Measurements from ENCODE around the gene LY86. TPM values are rescaled to one million over a fixed set of nuclear protein-coding genes. Genes with fewer than 3 reads are reported as not detected.

The LY86 gene
- 1.2 TPM for total RNA-seq
- long read RNA-seq: 0 reads

DNA sequence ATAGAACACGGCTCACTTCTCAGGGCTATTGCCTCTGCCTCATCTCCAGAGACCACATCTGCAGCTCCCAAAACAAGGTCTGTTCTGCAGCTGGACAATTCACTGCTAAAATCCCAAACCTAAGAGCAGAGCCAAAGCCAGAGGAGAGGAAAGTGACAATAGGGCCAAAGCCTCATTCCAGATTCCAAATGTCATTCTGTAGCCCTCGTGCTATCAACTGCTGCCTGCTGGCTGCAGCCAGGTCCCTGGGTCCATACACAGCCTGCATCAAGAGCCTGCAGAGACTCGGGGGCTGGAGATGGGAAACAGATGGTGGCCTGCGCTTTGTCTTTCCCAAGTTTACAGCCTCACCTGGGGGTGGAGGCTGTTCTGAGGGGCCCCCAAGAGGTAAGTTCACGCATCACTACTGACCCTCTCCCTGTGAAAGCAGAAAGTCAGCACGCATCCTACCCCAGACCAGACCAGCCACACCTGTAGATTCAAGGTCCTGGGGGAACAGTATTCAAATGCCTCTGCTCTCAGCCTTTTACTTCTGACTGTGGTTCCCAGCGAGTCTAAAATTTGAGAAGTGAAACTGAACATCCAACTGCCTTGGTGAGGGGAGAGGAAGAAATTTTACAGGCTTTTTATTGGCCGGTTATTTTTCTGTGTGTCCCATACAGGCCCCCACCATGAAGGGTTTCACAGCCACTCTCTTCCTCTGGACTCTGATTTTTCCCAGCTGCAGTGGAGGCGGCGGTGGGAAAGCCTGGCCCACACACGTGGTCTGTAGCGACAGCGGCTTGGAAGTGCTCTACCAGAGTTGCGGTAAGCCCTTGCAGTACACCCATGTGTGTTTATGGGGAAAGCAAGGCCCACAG lies at the start of gene LY86:
Gene LY86 (plus strand): TSS at position 657 of the 860 bp plus-strand sequence. CDS start 15 bp downstream, at position 672.
- Histone ChIP-seq H3K27me3 (ENCODE audit: low read depth) (no peaks in the 10 kb centered on the region), H3K4me3 (peak within 1 kb of the TSS; percentile 33), H3K36me3 (no peaks in the 10 kb centered on the region), H3K9me3 (replicated peaks) (no peaks in the 10 kb centered on the region), H3K27ac (replicated peaks) (peak within 1 kb of the TSS; percentile 54), H3K4me1 (peaks cover 46% of the 10 kb centered on the region)
- intact Hi-C loops (cut with micrococcal nuclease): no loop called here
- peak; percentile 33 for DNase-seq
- TF ChIP-seq, protein P1, sequence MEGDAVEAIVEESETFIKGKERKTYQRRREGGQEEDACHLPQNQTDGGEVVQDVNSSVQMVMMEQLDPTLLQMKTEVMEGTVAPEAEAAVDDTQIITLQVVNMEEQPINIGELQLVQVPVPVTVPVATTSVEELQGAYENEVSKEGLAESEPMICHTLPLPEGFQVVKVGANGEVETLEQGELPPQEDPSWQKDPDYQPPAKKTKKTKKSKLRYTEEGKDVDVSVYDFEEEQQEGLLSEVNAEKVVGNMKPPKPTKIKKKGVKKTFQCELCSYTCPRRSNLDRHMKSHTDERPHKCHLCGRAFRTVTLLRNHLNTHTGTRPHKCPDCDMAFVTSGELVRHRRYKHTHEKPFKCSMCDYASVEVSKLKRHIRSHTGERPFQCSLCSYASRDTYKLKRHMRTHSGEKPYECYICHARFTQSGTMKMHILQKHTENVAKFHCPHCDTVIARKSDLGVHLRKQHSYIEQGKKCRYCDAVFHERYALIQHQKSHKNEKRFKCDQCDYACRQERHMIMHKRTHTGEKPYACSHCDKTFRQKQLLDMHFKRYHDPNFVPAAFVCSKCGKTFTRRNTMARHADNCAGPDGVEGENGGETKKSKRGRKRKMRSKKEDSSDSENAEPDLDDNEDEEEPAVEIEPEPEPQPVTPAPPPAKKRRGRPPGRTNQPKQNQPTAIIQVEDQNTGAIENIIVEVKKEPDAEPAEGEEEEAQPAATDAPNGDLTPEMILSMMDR (IDR thresholded peaks at IDR 0.05; ENCODE audit: borderline replicate concordance): no peak

DNA sequence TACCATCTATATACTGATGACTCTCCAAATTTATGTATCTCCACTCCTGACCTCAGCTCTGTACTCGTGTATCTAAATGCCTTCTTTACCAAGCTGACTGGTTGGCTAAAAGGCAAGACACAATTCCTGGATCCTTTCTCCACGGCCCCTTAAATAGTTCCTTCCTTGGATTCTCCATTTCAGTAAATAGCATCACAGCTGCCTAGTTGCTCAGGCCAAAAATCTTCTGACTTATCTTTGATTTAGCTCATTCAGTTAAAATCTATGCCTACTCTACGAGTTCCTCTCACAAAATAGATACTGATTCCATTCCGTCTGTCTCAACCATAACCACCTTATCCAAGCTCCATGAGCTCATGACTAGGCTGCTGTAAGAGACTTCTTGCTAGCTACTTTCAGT lies 49.5 kb upstream of the LY86 start:
- H3K36me3 ChIP-seq: no peaks in the 10 kb centered on the region
- peaks cover 7% of the 10 kb centered on the region for H3K27me3 ChIP-seq (ENCODE audit: low read depth)
- H3K27ac ChIP-seq (replicated peaks): peak overlapping the region; percentile 61

DNA sequence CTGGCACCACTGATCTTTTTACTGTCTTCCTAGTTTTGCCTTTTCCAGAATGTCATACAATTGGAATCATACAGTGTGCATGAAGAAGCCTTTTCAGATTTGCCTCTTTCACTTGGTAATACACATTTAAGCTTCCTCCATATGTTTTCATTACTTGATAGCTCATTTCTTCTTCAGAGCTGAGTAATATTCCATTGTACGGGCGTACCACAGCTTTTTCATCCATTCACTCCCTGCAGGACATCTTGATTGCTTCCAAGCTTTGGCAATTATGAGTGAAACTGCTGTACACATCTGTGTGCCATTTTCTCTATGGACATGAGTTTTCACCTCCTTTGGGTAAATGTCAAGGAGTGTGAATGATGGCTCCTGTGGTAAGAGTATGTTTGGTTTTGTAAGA lies 46.2 kb upstream of the LY86 start:
- no peak overlapping the region for H3K4me3 ChIP-seq
- no peaks in the 10 kb centered on the region for H3K36me3 ChIP-seq
- peaks cover 37% of the 10 kb centered on the region for H3K4me1 ChIP-seq
- intact Hi-C loops (cut with micrococcal nuclease): no loop called here
- DNase-seq: no peak
- H3K27me3 ChIP-seq (ENCODE audit: low read depth): peaks cover 22% of the 10 kb centered on the region
- peak overlapping the region; percentile 36 for H3K27ac ChIP-seq (replicated peaks)
- TF ChIP-seq, protein P1 (IDR thresholded peaks at IDR 0.05; ENCODE audit: borderline replicate concordance): no peak
- peaks cover 3% of the 10 kb centered on the region for H3K9me3 ChIP-seq (replicated peaks)

More for the DNA sequence above, 49.5 kb upstream of the LY86 start:
- DNase-seq: no peak
- TF ChIP-seq, protein P1 (IDR thresholded peaks at IDR 0.05; ENCODE audit: borderline replicate concordance): no peak
- Histone ChIP-seq H3K4me1 (peaks cover 23% of the 10 kb centered on the region), H3K9me3 (replicated peaks) (peaks cover 3% of the 10 kb centered on the region), H3K4me3 (no peak overlapping the region)
- intact Hi-C loops (cut with micrococcal nuclease): no loop called here

DNA sequence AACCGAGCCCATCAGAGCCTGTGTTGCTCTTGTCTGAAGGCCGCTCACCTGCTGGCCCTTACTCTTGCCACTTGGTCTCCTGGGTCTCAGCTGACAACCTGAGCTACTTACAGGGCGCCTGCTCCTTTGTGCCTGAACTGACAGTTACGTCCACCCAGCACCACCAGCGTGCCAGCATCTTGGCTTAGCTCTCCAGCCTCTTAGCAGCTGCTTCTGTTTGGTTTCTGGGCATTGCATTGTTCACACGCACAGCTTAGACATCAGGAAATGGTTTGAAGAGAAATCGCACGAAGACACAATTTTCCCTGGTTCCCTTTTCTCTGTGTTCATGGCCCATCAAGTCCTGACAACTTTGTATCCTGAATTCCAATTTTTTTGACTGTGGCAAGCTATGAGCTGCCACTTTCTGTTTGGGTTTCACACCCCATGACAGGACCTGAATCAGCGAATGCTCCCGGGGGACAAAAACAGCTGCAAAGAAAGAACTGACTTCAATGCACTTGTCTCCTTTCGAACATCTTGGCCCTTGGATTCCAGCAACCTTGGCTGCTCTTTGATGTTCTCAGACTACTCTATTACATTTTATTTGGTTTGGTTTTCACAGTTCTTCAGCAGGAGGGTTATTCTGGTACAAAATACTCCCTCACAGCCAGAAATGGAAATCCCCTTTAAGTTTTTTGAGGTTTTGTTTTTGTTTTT lies 45.2 kb upstream of the LY86 start:
- Histone ChIP-seq H3K27ac (replicated peaks) (peak overlapping the region; percentile 36), H3K9me3 (replicated peaks) (peaks cover 3% of the 10 kb centered on the region), H3K4me1 (peaks cover 28% of the 10 kb centered on the region), H3K27me3 (ENCODE audit: low read depth) (peaks cover 22% of the 10 kb centered on the region), H3K36me3 (no peaks in the 10 kb centered on the region), H3K4me3 (no peak overlapping the region)
- no peak for DNase-seq
- TF ChIP-seq, protein P1 (IDR thresholded peaks at IDR 0.05; ENCODE audit: borderline replicate concordance): no peak
- intact Hi-C loops (cut with micrococcal nuclease): no loop called here

DNA sequence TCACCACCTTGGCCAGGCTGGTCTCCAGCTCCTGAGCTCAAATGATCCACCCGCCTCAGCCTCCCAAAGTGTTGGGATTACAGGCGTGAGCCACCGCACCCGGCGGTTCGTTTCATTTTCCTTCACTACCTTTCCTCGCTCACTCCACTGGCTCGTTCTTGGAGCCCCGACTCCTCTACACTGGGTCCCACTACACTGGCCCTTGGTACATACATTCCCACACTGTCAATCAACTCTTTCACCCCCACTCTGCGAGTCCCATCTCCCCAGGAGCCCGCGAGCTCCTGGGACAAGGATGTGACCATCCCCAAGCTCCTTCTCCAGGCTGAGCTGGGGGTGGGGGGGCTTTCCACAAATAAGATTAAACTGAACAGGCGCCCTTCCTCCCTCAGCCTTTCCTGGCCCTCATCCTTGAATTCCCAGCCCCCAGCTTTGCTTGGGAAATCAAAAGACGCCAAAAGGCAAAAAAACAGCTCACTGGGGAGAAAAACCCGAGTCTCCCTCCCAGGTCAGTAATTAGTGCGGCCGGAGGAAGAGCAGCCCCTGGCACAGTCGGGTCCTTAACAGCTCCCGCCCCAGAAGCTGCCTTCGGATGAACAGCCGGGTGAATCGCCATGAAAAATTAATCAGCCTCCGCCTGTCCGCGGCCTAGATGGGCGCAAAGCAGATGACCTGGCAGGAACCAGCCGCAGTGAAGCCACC lies 42.8 kb upstream of the LY86 start:
- intact Hi-C loops (cut with micrococcal nuclease): loop anchor here (5.0 kb wide), 2 partner anchors 488 to 1403 kb away; no protein-coding TSS in a partner anchor
- peaks cover 3% of the 10 kb centered on the region for H3K9me3 ChIP-seq (replicated peaks)
- peak overlapping the region; percentile 68 for H3K4me3 ChIP-seq
- no peaks in the 10 kb centered on the region for H3K36me3 ChIP-seq
- peaks cover 14% of the 10 kb centered on the region for H3K4me1 ChIP-seq
- TF ChIP-seq, protein P1 (IDR thresholded peaks at IDR 0.05; ENCODE audit: borderline replicate concordance): no peak
- peaks cover 22% of the 10 kb centered on the region for H3K27me3 ChIP-seq (ENCODE audit: low read depth)
- no peak for DNase-seq
- peak overlapping the region; percentile 66 for H3K27ac ChIP-seq (replicated peaks)

All from left ventricle myocardium inferior (tissue), 1 donor.